Measurements from ENCODE around the gene FAM114A1.
"Not testable (repeated sequence)": the region's sequence is repeated elsewhere in the genome, so short reads cannot be mapped to it uniquely, and the experiment has no call there.

FAM114A1 gene

DNA sequence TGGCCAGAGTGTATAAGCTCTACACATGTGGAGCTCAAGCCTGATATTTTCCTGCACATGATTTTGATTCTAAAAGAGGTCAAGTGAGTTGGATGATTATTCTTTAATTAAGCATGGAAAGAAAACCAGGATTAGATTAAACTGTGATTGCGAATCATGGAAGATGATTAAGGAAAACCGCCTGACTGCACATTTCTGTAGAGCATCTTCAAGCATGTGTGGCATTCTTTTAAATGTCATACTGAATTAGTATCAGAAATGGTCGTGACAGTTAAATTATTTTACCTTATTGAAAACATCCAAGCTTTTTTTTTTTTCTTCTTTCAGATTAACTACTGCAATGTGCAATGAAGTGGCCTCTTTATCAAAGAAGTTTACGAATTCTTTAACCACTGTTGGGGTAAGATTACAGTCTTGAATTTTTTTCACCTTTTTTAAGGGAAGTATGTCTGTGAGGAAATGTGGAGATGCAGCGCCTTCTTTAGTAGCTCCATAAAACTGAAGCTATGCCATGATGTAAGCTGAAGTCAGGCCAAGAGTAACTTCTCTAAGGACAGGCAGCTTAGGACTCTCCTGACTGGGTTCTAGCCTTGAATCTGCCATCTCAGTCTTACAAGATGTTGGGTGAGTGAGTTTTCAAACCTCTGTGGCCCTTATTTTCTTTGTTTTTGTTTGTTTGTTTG is 67.9 kb downstream of the FAM114A1 start:
- DNase-seq (ENCODE audit: low spot score) = no peak

- DNase-seq (ENCODE audit: low spot score) = no peak
Observed at GRCh38 chr4:38939165-38939564, 71.6 kb downstream of the FAM114A1 start.

- DNase-seq (ENCODE audit: low spot score) = no peak
Observed at GRCh38 chr4:38940476-38940875, 72.9 kb downstream of the FAM114A1 start.

- not testable (repeated sequence) for DNase-seq (ENCODE audit: low spot score)
Observed at GRCh38 chr4:38941906-38942305, 74.3 kb downstream of the FAM114A1 start.

DNA sequence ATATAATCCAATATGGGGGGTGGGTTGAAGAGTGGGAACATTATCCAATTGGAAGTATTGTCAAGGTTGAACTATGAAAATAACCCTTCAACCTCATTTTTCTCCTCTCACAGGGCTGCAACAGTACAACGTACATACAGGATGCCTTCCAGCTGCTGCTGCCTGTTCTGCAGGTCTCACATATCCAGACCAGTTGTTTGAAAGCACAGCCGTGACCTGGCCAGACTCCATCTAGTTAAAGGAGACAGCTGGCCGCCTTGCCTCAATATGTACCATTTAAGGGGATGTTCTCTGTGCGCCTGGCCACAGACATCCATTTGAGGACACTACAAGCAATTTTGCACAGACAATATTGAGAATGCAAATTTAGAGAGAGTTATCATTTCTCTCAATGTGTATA is 75.7 kb downstream of the FAM114A1 start:
- DNase-seq (ENCODE audit: low spot score) = no peak

DNA sequence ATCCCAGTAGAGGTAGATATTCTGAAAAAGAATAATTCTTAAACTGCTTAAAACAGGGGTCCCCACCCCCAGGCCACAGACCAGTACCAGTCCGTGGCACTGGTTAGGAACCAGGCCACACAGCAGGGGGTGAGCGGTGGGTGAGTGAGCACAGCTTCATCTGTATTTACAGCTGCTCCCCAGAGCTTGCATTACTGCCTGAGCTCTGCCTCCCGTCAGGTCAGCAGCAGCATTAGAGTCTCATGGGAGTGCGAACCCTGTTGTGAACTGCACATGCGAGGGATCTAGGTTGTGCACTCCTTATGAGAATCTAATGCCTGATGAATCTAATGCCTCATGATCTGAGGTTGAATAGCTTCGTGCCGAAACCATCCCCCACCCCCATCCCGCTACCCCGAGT is 76.8 kb downstream of the FAM114A1 start:
- no peak for DNase-seq (ENCODE audit: low spot score)

DNA sequence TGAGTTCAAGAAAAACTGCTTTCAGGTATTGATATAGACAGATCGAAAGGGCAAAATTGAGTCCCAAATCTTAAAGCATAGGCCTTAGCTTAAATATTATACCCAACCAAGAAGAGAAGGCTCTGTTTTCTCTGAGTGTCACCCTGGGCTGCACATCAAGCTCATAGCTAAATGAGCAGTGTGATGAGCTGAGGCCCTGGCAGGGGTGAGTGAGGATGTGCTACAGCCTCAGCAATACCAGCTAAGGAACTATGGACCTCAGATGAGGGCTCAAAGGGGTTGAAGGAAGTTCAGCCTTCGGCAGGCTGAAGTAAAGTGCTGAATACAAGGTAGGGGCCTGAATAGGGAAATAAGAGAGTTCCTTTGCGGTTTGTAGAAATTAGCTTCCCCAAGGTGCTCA is 79.3 kb downstream of the FAM114A1 start:
- no peak for DNase-seq (ENCODE audit: low spot score)

DNA sequence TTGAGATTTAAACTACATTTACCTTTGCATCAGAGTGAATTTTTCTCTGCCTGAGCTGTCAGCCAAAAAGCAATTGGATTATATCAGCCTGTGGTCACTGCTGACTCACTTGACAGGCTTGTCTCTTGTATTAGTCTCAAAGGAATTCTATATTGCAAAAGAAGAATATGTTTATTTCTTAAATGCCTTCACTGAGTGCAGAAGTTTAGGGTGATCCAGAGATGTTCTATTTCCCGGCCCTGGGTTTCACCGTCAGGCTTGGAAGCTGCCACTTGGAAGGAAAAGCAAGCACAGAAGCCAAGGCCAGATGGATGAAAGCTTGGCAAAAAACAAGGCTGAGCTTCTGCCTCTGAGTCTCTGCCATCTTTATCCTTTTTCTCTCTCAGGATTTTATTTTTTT is 80.9 kb downstream of the FAM114A1 start:
- DNase-seq (ENCODE audit: low spot score) = no peak

- DNase-seq (ENCODE audit: low spot score) = no peak
Observed at GRCh38 chr4:38949411-38950051, 81.9 kb downstream of the FAM114A1 start.

- no peak for DNase-seq (ENCODE audit: low spot score)
Observed at GRCh38 chr4:38950159-38950558, 82.6 kb downstream of the FAM114A1 start.

- DNase-seq (ENCODE audit: low spot score) = no peak
Observed at GRCh38 chr4:38950734-38951133, 83.1 kb downstream of the FAM114A1 start.

DNA sequence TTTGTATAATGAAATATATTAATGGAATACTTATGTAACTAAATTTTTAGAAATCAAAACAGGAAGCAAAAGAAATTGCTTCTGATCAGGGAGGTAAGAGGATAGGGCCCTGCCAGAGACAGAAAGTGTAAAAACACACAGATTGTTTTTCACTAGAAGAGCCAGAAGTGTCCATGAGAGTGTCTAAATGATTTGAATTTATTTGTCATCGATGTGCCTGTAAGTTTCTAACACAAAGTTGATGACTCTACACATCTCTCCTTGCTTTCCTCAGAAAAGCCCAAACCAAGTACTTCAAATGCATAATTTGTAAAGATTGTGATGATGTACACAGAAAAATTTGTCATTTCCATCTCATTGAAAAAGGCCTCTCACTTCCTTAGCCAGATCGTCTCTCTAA is 84.0 kb downstream of the FAM114A1 start:
- no peak for DNase-seq (ENCODE audit: low spot score)

GRCh38 chr4:38952017-38952416 is 84.4 kb downstream of the FAM114A1 start:
- DNase-seq (ENCODE audit: low spot score) = no peak

DNA sequence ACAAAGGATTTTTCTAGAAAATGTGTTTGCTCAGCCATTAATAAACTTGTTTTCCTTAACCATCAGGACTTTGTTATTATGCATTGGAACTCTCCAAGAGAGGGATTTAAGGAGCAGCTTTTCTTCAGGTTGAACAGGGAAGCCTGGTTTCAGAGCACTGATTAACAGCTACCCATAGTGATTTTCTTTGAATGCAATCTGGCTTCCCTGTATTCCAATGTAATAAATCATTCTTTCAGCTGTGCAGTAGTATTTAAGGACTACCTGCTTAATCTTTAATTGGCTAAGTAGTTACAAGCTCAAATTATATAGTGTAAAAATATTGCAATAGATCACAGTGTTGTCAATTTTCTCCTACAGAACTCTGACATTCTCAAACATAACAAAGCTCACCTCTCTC is 87.1 kb downstream of the FAM114A1 start:
- DNase-seq (ENCODE audit: low spot score) = no peak

GRCh38 chr4:38955957-38956356 is 88.4 kb downstream of the FAM114A1 start:
- no peak for DNase-seq (ENCODE audit: low spot score)

GRCh38 chr4:38957261-38957815 is 89.7 kb downstream of the FAM114A1 start:
- no peak for DNase-seq (ENCODE audit: low spot score)

DNA sequence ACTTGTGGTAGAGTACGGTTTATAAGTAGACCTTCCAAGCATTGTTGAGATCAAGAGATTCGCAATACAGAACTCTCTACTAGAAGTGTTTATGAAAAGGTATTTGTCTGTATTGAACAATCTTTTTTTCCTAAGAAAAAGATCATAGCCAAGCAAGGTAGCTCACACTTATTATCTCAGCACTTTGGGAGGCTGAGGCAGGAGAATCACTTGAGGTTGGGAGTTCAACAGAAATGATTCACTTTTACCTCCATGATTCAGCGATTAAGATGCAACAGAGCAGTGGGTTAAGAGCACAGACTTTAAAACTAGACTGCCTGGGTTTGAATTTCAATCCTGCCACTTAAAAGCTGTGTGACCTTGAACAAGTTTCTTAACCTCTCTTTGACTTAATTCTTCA is 90.3 kb downstream of the FAM114A1 start:
- DNase-seq (ENCODE audit: low spot score) = no peak

DNA sequence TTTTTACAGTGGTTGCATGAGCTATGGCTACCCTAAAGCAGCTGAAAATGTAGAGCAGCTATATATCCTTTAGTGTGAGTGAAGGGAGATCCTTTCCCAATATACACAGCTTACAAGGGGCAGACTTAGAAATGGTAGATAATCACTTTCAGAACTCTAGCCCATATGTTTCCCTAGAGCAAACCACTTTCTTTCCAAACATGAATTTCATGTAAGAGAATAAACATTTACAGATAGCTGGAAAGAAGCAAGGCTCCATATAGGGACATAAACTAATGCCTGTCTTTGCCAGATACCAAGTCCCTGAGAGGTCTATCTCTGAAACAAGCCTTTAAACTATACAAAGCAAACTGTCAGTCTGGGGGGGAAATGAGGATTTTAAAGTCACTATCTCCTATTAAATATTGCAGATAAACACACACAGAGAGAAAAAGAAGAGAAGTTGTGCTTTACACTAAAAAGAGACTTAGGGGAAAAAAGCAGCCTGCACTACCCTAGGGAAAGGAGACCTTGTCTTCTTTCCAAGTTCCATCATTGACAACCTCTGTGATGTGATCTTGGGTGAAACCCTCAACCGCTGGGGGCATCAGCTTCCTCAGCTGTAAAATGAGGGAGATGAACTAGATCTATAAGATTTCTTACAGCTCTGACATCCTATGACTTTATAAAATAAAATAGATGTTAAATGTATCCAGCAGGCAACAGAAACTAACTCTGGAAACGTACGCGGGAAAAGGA is 91.0 kb downstream of the FAM114A1 start:
- no peak for DNase-seq (ENCODE audit: low spot score)

GRCh38 chr4:38959248-38959647 is 91.6 kb downstream of the FAM114A1 start:
- DNase-seq (ENCODE audit: low spot score) = not testable (repeated sequence)

GRCh38 chr4:38964942-38965775 is 97.6 kb downstream of the FAM114A1 start:
- DNase-seq (ENCODE audit: low spot score) = no peak

- DNase-seq (ENCODE audit: low spot score) = no peak
Observed at GRCh38 chr4:38965866-38966265, 98.3 kb downstream of the FAM114A1 start.
